SU-DHL-6 (cell line): ENCODE results near the gene ARHGEF16.

Experiments used
- H2AFZ ChIP-seq: fragments of 200-600 bp; sonication (generic); 2 replicates; pipeline ENCODE4 v1.6.1; 2014; ENCODE audit warnings: low read depth, mild to moderate bottlenecking, moderate library complexity, mixed read lengths, antibody characterized with exemption, low read length; ENCODE audit not compliant: severe bottlenecking
- H3F3A ChIP-seq: fragments of 200-600 bp; shearing (Covaris generic); 2 replicates; pipeline ENCODE4 v1.6.0; 2016; ENCODE audit warnings: antibody characterized with exemption, mild to moderate bottlenecking; ENCODE audit not compliant: insufficient read depth
- H3K27ac ChIP-seq: fragments of 200-600 bp; sonication (generic); 2 replicates; pipeline ENCODE4 v1.5.1; 2016; ENCODE audit warnings: low read depth, mild to moderate bottlenecking, low read length, moderate library complexity, mixed read lengths
- H3K27me3 ChIP-seq: fragments of 200-600 bp; sonication (generic), shearing (Covaris generic); 2 replicates; pipeline ENCODE4 v1.6.0; 2014; ENCODE audit warnings: mild to moderate bottlenecking, low read length
- H3K36me3 ChIP-seq: fragments of 200-600 bp; sonication (generic); 2 replicates; pipeline ENCODE4 v1.6.1; 2014; ENCODE audit warnings: mild to moderate bottlenecking, low read length, mixed read lengths
- H3K4me2 ChIP-seq: fragments of 300-600, 200-600 bp; shearing (Covaris generic), sonication (generic); 2 replicates; pipeline ENCODE4 v1.6.0; 2014; ENCODE audit warnings: low read length, low read depth, mild to moderate bottlenecking; ENCODE audit not compliant: poor library complexity, severe bottlenecking
- H3K4me3 ChIP-seq: fragments of 200-600 bp; sonication (generic); 2 replicates; pipeline ENCODE4 v1.5.1; 2014; ENCODE audit warnings: antibody characterized with exemption, low read length, mild to moderate bottlenecking, mixed read lengths; ENCODE audit not compliant: insufficient read depth, poor library complexity, severe bottlenecking
- H3K79me2 ChIP-seq: fragments of 200-600 bp; sonication (generic); 2 replicates; pipeline ENCODE4 v1.6.1; 2014; ENCODE audit warnings: mild to moderate bottlenecking, low read length, moderate library complexity; ENCODE audit not compliant: insufficient read depth
- H3K9ac ChIP-seq: fragments of 200-600 bp; sonication (generic); 2 replicates; pipeline ENCODE4 v1.7.0; 2014; ENCODE audit warnings: mild to moderate bottlenecking, low read length
- H3K9me2 ChIP-seq: fragments of 200-600 bp; sonication (generic); replicated peaks from 2 replicates; pipeline ENCODE4 v1.6.1; 2014; ENCODE audit warnings: low read length; ENCODE audit not compliant: insufficient read depth
- H3K9me3 ChIP-seq: fragments of 200-600 bp; sonication (generic); 2 replicates; pipeline ENCODE4 v1.6.1; 2014; ENCODE audit warnings: low read length, mixed read lengths; ENCODE audit not compliant: insufficient read depth
- H4K20me1 ChIP-seq: fragments of 200-600 bp; sonication (generic); 2 replicates; pipeline ENCODE4 v1.6.1; 2014; ENCODE audit warnings: low read depth, mild to moderate bottlenecking, antibody characterized with exemption, low read length, moderate library complexity, mixed read lengths
- CTCF ChIP-seq: fragments of 200-600 bp; sonication (generic); IDR thresholded peaks from one replicate; pipeline ENCODE4 v1.5.1; 2017; ENCODE audit warnings: antibody characterized with exemption, mild to moderate bottlenecking, low read length, moderate library complexity; ENCODE audit not compliant: insufficient read depth, poor library complexity, severe bottlenecking
- EZH2phosphoT487 ChIP-seq: fragments of 200-600 bp; sonication (generic), shearing (Covaris generic); conservative IDR thresholded peaks from 2 replicates; pipeline ENCODE4 v1.6.1; 2018; ENCODE audit warnings: mild to moderate bottlenecking, antibody characterized with exemption, low read length, moderate library complexity, mixed read lengths

ARHGEF16 gene

GRCh38 chr1:3453891-3454810 lies at the start of gene ARHGEF16:
TSS of gene ARHGEF16 (plus strand) at chr1:3454665. CDS start at chr1:3463085, 8,420 bp downstream.
- no peaks in the 10 kb centered on the region for H3K79me2 ChIP-seq
- H3K9me3 ChIP-seq, result no peaks in the 10 kb centered on the region
- TF ChIP-seq CTCF, result no peak
- TF ChIP-seq EZH2phosphoT487, result no peak
- no peaks in the 10 kb centered on the region for H3K27me3 ChIP-seq
- H3K9ac ChIP-seq, result no peak within 1 kb of the TSS
- H3K4me2 ChIP-seq, result no peak within 1 kb of the TSS
- no peaks in the 10 kb centered on the region for H3K36me3 ChIP-seq
- H3K4me3 ChIP-seq, result no peak within 1 kb of the TSS
- no peaks in the 10 kb centered on the region for H3K9me2 ChIP-seq
- no peak within 1 kb of the TSS for H2AFZ ChIP-seq
- H4K20me1 ChIP-seq, result no peaks in the 10 kb centered on the region
- no peak within 1 kb of the TSS for H3K27ac ChIP-seq
- H3F3A ChIP-seq, result no peaks in the 10 kb centered on the region

GRCh38 chr1:3404801-3405200 lies 49.7 kb upstream of the ARHGEF16 start:
- Histone ChIP-seq H2AFZ (no peak overlapping the region), H4K20me1 (no peaks in the 10 kb centered on the region), H3K9ac (no peak overlapping the region), H3K4me2 (no peak overlapping the region), H3K27ac (no peak overlapping the region), H3K36me3 (no peaks in the 10 kb centered on the region), H3K27me3 (no peaks in the 10 kb centered on the region), H3K79me2 (no peaks in the 10 kb centered on the region), H3K9me3 (no peaks in the 10 kb centered on the region), H3K4me3 (no peak overlapping the region), H3F3A (no peaks in the 10 kb centered on the region), H3K9me2 (no peaks in the 10 kb centered on the region)
- TF ChIP-seq CTCF, result no peak
- no peak for TF ChIP-seq EZH2phosphoT487

- Histone ChIP-seq H3K36me3 (no peaks in the 10 kb centered on the region), H3K9ac (no peak overlapping the region), H3K79me2 (no peaks in the 10 kb centered on the region), H4K20me1 (no peaks in the 10 kb centered on the region), H3K27me3 (no peaks in the 10 kb centered on the region), H2AFZ (no peak overlapping the region), H3K9me3 (no peaks in the 10 kb centered on the region), H3K4me3 (no peak overlapping the region), H3K4me2 (no peak overlapping the region), H3F3A (no peaks in the 10 kb centered on the region), H3K27ac (no peak overlapping the region), H3K9me2 (no peaks in the 10 kb centered on the region)
- TF ChIP-seq CTCF (no peak), EZH2phosphoT487 (no peak)
These were observed 49.0 kb upstream of the ARHGEF16 start for GRCh38 chr1:3405491-3405890.
